SK-N-SH treated with all-trans-retinoic acid at 6 μM for 48 hours (cell line): ENCODE measurements around the gene SCN9A.

ENCODE experiments used
- ATAC-seq: fragments of 200-7000 bp; cut with Tn5 transposase; 3 replicates; pipeline ENCODE4 v1.9.1; 2020; ENCODE audit warnings: mild to moderate bottlenecking, moderate library complexity
- ARNTL ChIP-seq: fragments of 450-650 bp; formaldehyde crosslinking; IDR thresholded peaks from 2 replicates; pipeline ENCODE4 v1.5.0; 2020; ENCODE audit warnings: low read depth, mild to moderate bottlenecking, moderate library complexity, borderline replicate concordance
- BACH2 ChIP-seq: fragments of 250-450 bp; sonication (Bioruptor Pico); IDR thresholded peaks from 2 replicates; pipeline ENCODE4 v1.9.0; 2021; ENCODE audit warnings: mild to moderate bottlenecking, borderline replicate concordance
- CSDC2 ChIP-seq: fragments of 250-450 bp; sonication (Bioruptor Pico); IDR thresholded peaks from 2 replicates; pipeline ENCODE4 v1.5.0; 2020; ENCODE audit warnings: mild to moderate bottlenecking, moderate library complexity
- ISL1 ChIP-seq: fragments of 250-450 bp; sonication (Bioruptor Pico); IDR thresholded peaks from 2 replicates; pipeline ENCODE4 v2.1.2; 2022; ENCODE audit warnings: mild to moderate bottlenecking, moderate library complexity
- OSR1 ChIP-seq: fragments of 250-450 bp; sonication (Bioruptor Pico); IDR thresholded peaks from 2 replicates; pipeline ENCODE4 v1.8.0; 2022; ENCODE audit warnings: moderate library complexity, mild to moderate bottlenecking, inconsistent platforms
- RARB ChIP-seq: fragments of 250-450 bp; sonication (Bioruptor Pico); IDR thresholded peaks from 2 replicates; pipeline ENCODE4 v1.8.0; 2021; ENCODE audit warnings: mild to moderate bottlenecking, moderate library complexity
- TCF4 ChIP-seq: fragments of 250-450 bp; sonication (Bioruptor Pico); IDR thresholded peaks from 2 replicates; pipeline ENCODE4 v1.8.0; 2021; ENCODE audit warnings: mild to moderate bottlenecking, moderate library complexity, borderline replicate concordance
- TOX ChIP-seq: fragments of 250-450 bp; sonication (Bioruptor Pico); IDR thresholded peaks from 2 replicates; pipeline ENCODE4 v1.8.0; 2021; ENCODE audit warnings: mild to moderate bottlenecking, moderate library complexity, borderline replicate concordance
- ZFP3 ChIP-seq: fragments of 250-450 bp; sonication (Bioruptor Pico); IDR thresholded peaks from 2 replicates; pipeline ENCODE4 v1.5.0; 2020; ENCODE audit warnings: mild to moderate bottlenecking, moderate library complexity
- ZFP30 ChIP-seq: fragments of 450-650 bp; formaldehyde crosslinking; IDR thresholded peaks from 2 replicates; pipeline ENCODE4 v1.5.0; 2022; ENCODE audit warnings: mild to moderate bottlenecking, moderate library complexity
- ZNF565 ChIP-seq: fragments of 450-650 bp; formaldehyde crosslinking; conservative IDR thresholded peaks from 2 replicates; pipeline ENCODE4 v1.5.0; 2020; ENCODE audit warnings: low read depth, mild to moderate bottlenecking, moderate library complexity
- ZNF70 ChIP-seq: fragments of 450-650 bp; formaldehyde crosslinking; IDR thresholded peaks from 2 replicates; pipeline ENCODE4 v1.5.0; 2020; ENCODE audit warnings: mild to moderate bottlenecking, moderate library complexity
- ZNF8 ChIP-seq: fragments of 450-650 bp; formaldehyde crosslinking; IDR thresholded peaks from 2 replicates; pipeline ENCODE4 v1.5.0; 2020; ENCODE audit warnings: mild to moderate bottlenecking, moderate library complexity
- TF ChIP-seq, protein P1 (sequence below): fragments of 250-450 bp; sonication (Bioruptor Pico); IDR thresholded peaks from 2 replicates; pipeline ENCODE4 v1.5.0; 2020; ENCODE audit warnings: mild to moderate bottlenecking, moderate library complexity
- TF ChIP-seq, protein P2 (sequence below): fragments of 250-450 bp; sonication (Bioruptor Pico); IDR thresholded peaks from 2 replicates; pipeline ENCODE4 v1.8.0; 2021; ENCODE audit warnings: low read depth, mild to moderate bottlenecking, moderate library complexity, borderline replicate concordance
- TF ChIP-seq, protein P3 (sequence below): fragments of 250-450 bp; sonication (Bioruptor Pico); IDR thresholded peaks from 2 replicates; pipeline ENCODE4 v1.5.1; 2021; ENCODE audit warnings: mild to moderate bottlenecking, moderate library complexity
- TF ChIP-seq, protein P4 (sequence below): fragments of 250-450 bp; sonication (Bioruptor Pico); IDR thresholded peaks from 2 replicates; pipeline ENCODE4 v1.5.1; 2020; ENCODE audit warnings: low read depth, mild to moderate bottlenecking, moderate library complexity

Gene SCN9A

DNA sequence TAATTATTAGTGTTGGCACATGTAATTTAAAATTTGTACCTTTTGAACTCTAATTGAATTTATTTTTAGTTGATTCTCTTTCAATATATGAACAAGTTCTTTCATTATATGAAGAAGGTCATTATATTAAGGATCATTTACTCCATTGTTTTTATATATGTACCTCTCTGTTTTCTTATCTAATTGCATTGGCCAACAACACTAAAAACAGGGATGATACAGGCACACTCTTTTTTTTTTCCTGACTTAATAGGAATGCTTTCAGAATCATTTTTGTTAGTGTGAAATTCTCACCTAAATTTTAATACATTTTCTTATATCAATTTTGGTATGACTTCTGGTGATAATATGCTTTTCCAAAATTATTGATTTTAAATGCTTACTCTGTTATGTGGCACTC lies 173.0 kb downstream of the SCN9A start:
- ATAC-seq = no peak
- TF ChIP-seq ARNTL (CRISPR knock-in tag) (no peak), RARB (CRISPR knock-in tag) (no peak)

DNA sequence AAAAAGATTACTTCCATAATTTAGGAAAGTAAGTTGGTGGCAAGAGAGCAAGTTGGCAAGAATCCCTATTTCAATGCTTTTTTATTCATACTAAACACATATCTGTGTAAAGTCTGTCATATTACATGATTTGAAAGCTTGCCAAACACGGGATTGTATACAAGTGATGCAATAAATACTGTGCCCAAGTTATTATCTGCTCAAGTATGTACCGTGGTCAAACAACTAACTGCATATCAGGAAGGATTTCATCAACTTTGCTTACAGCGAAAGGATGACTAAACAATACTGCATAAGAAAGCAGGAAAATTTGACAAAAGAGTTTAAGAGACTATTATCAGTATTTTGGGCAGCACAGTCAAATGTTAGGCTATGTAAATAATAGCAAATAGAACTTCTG lies 178.3 kb downstream of the SCN9A start:
- no peak for ATAC-seq

DNA sequence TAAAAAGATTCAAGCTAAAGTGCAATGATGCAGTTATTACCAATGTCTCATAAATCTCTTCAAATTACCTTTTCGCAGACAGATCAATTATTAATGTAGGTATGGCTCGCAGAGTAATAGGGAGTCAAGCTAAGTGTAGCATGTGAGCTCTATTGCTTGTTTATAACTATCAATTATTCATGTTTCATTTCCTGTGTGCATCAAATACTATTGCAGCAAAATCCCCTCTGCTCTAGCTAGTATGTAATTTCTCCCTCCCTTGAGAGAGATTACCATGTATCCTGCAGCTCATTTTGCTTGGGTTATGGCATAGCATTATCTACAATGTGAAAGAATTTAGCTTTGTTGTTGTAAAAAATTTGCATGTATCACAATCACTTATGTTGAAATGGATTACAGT lies 182.3 kb downstream of the SCN9A start:
- no peak for ATAC-seq
- TF ChIP-seq ZNF8 (CRISPR knock-in tag) = no peak
- TF ChIP-seq, protein P1, sequence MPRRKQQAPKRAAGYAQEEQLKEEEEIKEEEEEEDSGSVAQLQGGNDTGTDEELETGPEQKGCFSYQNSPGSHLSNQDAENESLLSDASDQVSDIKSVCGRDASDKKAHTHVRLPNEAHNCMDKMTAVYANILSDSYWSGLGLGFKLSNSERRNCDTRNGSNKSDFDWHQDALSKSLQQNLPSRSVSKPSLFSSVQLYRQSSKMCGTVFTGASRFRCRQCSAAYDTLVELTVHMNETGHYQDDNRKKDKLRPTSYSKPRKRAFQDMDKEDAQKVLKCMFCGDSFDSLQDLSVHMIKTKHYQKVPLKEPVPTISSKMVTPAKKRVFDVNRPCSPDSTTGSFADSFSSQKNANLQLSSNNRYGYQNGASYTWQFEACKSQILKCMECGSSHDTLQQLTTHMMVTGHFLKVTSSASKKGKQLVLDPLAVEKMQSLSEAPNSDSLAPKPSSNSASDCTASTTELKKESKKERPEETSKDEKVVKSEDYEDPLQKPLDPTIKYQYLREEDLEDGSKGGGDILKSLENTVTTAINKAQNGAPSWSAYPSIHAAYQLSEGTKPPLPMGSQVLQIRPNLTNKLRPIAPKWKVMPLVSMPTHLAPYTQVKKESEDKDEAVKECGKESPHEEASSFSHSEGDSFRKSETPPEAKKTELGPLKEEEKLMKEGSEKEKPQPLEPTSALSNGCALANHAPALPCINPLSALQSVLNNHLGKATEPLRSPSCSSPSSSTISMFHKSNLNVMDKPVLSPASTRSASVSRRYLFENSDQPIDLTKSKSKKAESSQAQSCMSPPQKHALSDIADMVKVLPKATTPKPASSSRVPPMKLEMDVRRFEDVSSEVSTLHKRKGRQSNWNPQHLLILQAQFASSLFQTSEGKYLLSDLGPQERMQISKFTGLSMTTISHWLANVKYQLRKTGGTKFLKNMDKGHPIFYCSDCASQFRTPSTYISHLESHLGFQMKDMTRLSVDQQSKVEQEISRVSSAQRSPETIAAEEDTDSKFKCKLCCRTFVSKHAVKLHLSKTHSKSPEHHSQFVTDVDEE = no peak

More for the DNA sequence above, 178.3 kb downstream of the SCN9A start:
- TF ChIP-seq, protein P2, sequence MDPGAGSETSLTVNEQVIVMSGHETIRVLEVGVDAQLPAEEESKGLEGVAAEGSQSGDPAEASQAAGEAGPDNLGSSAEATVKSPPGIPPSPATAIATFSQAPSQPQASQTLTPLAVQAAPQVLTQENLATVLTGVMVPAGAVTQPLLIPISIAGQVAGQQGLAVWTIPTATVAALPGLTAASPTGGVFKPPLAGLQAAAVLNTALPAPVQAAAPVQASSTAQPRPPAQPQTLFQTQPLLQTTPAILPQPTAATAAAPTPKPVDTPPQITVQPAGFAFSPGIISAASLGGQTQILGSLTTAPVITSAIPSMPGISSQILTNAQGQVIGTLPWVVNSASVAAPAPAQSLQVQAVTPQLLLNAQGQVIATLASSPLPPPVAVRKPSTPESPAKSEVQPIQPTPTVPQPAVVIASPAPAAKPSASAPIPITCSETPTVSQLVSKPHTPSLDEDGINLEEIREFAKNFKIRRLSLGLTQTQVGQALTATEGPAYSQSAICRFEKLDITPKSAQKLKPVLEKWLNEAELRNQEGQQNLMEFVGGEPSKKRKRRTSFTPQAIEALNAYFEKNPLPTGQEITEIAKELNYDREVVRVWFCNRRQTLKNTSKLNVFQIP (CRISPR knock-in tag) = no peak
- TF ChIP-seq ZNF565 (CRISPR knock-in tag) (no peak), CSDC2 (CRISPR knock-in tag) (no peak), OSR1 (CRISPR knock-in tag) (no peak), TOX (no peak), BACH2 (CRISPR knock-in tag) (no peak), RARB (CRISPR knock-in tag) (no peak), TCF4 (CRISPR knock-in tag) (no peak), ZFP3 (no peak), ZFP30 (no peak), ARNTL (CRISPR knock-in tag) (no peak)
- TF ChIP-seq, protein P1 = no peak
- TF ChIP-seq, protein P3, sequence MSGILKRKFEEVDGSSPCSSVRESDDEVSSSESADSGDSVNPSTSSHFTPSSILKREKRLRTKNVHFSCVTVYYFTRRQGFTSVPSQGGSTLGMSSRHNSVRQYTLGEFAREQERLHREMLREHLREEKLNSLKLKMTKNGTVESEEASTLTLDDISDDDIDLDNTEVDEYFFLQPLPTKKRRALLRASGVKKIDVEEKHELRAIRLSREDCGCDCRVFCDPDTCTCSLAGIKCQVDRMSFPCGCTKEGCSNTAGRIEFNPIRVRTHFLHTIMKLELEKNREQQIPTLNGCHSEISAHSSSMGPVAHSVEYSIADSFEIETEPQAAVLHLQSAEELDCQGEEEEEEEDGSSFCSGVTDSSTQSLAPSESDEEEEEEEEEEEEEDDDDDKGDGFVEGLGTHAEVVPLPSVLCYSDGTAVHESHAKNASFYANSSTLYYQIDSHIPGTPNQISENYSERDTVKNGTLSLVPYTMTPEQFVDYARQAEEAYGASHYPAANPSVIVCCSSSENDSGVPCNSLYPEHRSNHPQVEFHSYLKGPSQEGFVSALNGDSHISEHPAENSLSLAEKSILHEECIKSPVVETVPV (CRISPR knock-in tag) = no peak
- TF ChIP-seq, protein P4, sequence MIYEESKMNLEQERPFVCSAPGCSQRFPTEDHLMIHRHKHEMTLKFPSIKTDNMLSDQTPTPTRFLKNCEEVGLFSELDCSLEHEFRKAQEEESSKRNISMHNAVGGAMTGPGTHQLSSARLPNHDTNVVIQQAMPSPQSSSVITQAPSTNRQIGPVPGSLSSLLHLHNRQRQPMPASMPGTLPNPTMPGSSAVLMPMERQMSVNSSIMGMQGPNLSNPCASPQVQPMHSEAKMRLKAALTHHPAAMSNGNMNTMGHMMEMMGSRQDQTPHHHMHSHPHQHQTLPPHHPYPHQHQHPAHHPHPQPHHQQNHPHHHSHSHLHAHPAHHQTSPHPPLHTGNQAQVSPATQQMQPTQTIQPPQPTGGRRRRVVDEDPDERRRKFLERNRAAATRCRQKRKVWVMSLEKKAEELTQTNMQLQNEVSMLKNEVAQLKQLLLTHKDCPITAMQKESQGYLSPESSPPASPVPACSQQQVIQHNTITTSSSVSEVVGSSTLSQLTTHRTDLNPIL = no peak

DNA sequence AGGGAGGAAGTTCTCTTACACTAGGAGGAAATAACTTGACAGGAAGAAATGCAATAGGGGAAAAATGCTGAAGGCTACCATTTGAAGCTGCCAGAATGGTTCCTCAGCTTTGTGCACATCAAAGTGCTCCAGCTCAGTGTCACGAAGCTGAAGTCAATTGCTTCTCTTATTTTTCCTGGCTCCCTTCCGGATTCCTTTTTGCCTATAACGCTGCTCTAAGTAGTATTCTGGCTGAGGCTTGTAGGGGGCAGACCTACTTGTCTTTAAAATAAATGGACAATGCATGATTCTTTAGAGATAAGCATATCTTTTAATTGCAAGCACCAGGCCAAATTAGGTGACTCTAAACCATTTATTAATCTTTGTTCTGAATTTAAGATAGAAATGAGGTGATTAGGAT lies 187.7 kb downstream of the SCN9A start:
- TF ChIP-seq ZNF565 (CRISPR knock-in tag) (no peak), ISL1 (peak; percentile 58), ARNTL (CRISPR knock-in tag) (no peak)

DNA sequence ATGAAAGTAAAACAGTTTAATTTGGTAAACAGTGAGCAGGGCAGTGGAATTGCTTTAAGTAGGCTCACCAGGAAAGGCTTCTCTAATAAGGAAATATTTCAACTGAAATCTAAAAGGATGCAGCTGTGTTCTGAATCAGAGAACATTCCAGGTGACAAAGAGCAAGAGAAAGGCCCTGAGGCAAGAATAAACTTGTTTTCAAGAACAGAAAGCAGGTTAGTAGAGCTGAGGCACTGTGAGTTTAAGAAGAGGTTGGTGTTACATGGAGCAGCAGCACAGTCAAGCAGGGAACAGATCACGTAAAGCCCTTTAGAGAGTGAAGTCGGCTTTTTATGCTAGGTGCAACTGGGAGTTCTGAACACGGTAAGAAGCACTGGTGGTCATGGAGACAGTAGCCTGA lies 191.0 kb downstream of the SCN9A start:
- ATAC-seq = no peak
- no peak for TF ChIP-seq ZFP3
- no peak for TF ChIP-seq ZNF70
- TF ChIP-seq, protein P1 = no peak

More for the DNA sequence above, 187.7 kb downstream of the SCN9A start:
- ATAC-seq = no peak
